ENCODE data around the gene TUBB4B.

DNA sequence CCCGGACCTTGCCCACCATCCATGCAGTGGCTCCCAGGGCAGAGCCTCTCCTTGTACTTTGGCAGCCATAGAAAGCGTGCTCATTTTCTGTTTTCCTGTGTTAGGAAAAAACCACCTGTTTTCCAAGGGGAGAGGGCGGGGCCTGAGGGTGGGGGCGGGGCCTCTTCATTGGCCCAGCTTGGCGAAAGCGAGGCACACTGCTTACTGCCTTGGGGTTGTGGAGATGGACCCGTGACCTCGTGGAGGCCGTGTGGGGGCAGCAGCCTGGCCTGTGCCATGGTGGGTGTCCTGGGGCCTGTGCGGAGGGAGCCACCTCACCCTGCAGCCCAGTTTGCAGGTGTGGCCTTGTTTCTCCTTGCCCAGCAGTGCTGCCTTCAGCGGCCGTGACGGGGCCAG lies 32.0 kb downstream of the TUBB4B start:
- TF ChIP-seq, protein P1, sequence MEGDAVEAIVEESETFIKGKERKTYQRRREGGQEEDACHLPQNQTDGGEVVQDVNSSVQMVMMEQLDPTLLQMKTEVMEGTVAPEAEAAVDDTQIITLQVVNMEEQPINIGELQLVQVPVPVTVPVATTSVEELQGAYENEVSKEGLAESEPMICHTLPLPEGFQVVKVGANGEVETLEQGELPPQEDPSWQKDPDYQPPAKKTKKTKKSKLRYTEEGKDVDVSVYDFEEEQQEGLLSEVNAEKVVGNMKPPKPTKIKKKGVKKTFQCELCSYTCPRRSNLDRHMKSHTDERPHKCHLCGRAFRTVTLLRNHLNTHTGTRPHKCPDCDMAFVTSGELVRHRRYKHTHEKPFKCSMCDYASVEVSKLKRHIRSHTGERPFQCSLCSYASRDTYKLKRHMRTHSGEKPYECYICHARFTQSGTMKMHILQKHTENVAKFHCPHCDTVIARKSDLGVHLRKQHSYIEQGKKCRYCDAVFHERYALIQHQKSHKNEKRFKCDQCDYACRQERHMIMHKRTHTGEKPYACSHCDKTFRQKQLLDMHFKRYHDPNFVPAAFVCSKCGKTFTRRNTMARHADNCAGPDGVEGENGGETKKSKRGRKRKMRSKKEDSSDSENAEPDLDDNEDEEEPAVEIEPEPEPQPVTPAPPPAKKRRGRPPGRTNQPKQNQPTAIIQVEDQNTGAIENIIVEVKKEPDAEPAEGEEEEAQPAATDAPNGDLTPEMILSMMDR (IDR thresholded peaks at IDR 0.05), result no peak
- TF ChIP-seq POLR2A (IDR thresholded peaks at IDR 0.05), result no peak
- TF ChIP-seq EP300 (IDR thresholded peaks at IDR 0.05), result no peak
